Left colon (tissue), 2 donors: Measurements from ENCODE around the gene SLC66A2. TPM values are rescaled to one million over a fixed set of nuclear protein-coding genes. Genes with fewer than 3 reads are reported as not detected.
"Not testable (repeated sequence)": the region's sequence is repeated elsewhere in the genome, so short reads cannot be mapped to it uniquely, and the experiment has no call there.

Experiments
- ATAC-seq: fragments of 200-7000 bp; cut with Tn5 transposase; one replicate; pipeline ENCODE4 v1.9.1; 2020; ENCODE audit warnings: mild to moderate bottlenecking, moderate library complexity
- DNase-seq, 2 donors: peaks; one replicate each; pipeline ENCODE4 v3.0.0-alpha.2; 2020
- intact Hi-C, 2 donors: fragments of 100-400 bp; cut with DNase I in 1 of 2; cut with micrococcal nuclease in 1 of 2; formaldehyde crosslinking; loops; one replicate each; pipeline versions ENCODE4 v1.11.2 to v1.14.0; 2022; cut with DNase I, micrococcal nuclease
- total RNA-seq, 2 donors: library from RNA; stranded (reverse); fragmentation: NEBNext Ultra II Directional; extraction: Animal tissue kit (Norgen Biotek cat#: 25700); gene quantifications; one replicate each; pipeline ENCODE4 v1.2.1, GENCODE V29; 2021
- donor health status: DM: no; HTN: no; CAD: no.
- donor health status: DM: yes; HTN: yes; CAD: no.

SLC66A2 gene
- total RNA-seq, 2 donors from 2014 or later = 59.4 to 119 TPM

GRCh38 chr18:79973517-79973916, 22.1 kb upstream of the SLC66A2 start:
- intact Hi-C loops = no loop called here
- ATAC-seq (no peak), DNase-seq (no peak)

- peak; percentile 82 for ATAC-seq
- no peak for DNase-seq
- intact Hi-C loops = no loop called here
Measured at GRCh38 chr18:79972720-79973119, 21.3 kb upstream of the SLC66A2 start.

GRCh38 chr18:79971986-79972385, 20.5 kb upstream of the SLC66A2 start:
- intact Hi-C loops = no loop called here
- DNase-seq = no peak

GRCh38 chr18:79971211-79971952, 19.9 kb upstream of the SLC66A2 start:
- intact Hi-C loops = no loop called here
- ATAC-seq = no peak

More at GRCh38 chr18:79971986-79972385, 20.5 kb upstream of the SLC66A2 start:
- no peak for ATAC-seq

GRCh38 chr18:79970419-79971133, 19.1 kb upstream of the SLC66A2 start:
- DNase-seq = no peak
- ATAC-seq = no peak
- intact Hi-C loops = no loop called here

More at GRCh38 chr18:79971211-79971952, 19.9 kb upstream of the SLC66A2 start:
- no peak for DNase-seq

GRCh38 chr18:79965119-79965902, 13.9 kb upstream of the SLC66A2 start:
- peak; percentile 85 to 89 for DNase-seq
- peak; percentile 60 for ATAC-seq

GRCh38 chr18:79964330-79965118, 13.1 kb upstream of the SLC66A2 start, which contains the start of gene HSBP1L1:
Gene HSBP1L1, plus strand, starts transcription at chr18:79964643. Its CDS starts 93 bp downstream, at chr18:79964736.
- intact Hi-C loops = no loop called here
- peak; percentile 82 for ATAC-seq
- peak; percentile 75 to 86 for DNase-seq

More at GRCh38 chr18:79965119-79965902, 13.9 kb upstream of the SLC66A2 start:
- intact Hi-C loops = no loop called here

GRCh38 chr18:79963658-79964329, 12.3 kb upstream of the SLC66A2 start:
- intact Hi-C loops = no loop called here
- no peak for DNase-seq
- ATAC-seq = no peak

- ATAC-seq = no peak
- intact Hi-C loops = no loop called here
- no peak for DNase-seq
Measured at GRCh38 chr18:79962835-79963657, 11.6 kb upstream of the SLC66A2 start.

GRCh38 chr18:79962311-79962710, 10.9 kb upstream of the SLC66A2 start:
- no peak for ATAC-seq
- no peak for DNase-seq
- intact Hi-C loops = no loop called here

GRCh38 chr18:79961527-79962291, 10.3 kb upstream of the SLC66A2 start:
- intact Hi-C loops = no loop called here
- DNase-seq = peak; percentile 51 to 71
- ATAC-seq = peak; percentile 27

- intact Hi-C loops = no loop called here
- ATAC-seq (no peak), DNase-seq (no peak)
Measured at GRCh38 chr18:79960921-79961526, 9.6 kb upstream of the SLC66A2 start.

- intact Hi-C loops = not testable (repeated sequence)
- peak in 1 of 2 donors; percentile 49 for DNase-seq
Measured at GRCh38 chr18:79960161-79960801, 8.8 kb upstream of the SLC66A2 start.

GRCh38 chr18:79958981-79959380, 7.5 kb upstream of the SLC66A2 start:
- intact Hi-C loops = no loop called here
- no peak for DNase-seq
- ATAC-seq = no peak

More at GRCh38 chr18:79960161-79960801, 8.8 kb upstream of the SLC66A2 start:
- peak; percentile 19 for ATAC-seq

- peak; percentile 2 to 18 for DNase-seq
- intact Hi-C loops = no loop called here
- no peak for ATAC-seq
Measured at GRCh38 chr18:79956276-79956675, 4.8 kb upstream of the SLC66A2 start.
